ENCODE data around the gene EPHB2.

Gene EPHB2

DNA sequence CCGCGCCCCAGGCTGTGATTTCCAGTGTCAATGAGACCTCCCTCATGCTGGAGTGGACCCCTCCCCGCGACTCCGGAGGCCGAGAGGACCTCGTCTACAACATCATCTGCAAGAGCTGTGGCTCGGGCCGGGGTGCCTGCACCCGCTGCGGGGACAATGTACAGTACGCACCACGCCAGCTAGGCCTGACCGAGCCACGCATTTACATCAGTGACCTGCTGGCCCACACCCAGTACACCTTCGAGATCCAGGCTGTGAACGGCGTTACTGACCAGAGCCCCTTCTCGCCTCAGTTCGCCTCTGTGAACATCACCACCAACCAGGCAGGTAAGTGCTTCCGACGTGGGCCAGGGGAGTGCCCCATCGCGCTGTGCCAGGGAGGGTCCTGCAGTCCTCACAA, 154.2 kb downstream of the EPHB2 start:
- DNase-seq = no peak

- DNase-seq = no peak
These were observed 155.1 kb downstream of the EPHB2 start for GRCh38 chr1:22865736-22866135.

DNA sequence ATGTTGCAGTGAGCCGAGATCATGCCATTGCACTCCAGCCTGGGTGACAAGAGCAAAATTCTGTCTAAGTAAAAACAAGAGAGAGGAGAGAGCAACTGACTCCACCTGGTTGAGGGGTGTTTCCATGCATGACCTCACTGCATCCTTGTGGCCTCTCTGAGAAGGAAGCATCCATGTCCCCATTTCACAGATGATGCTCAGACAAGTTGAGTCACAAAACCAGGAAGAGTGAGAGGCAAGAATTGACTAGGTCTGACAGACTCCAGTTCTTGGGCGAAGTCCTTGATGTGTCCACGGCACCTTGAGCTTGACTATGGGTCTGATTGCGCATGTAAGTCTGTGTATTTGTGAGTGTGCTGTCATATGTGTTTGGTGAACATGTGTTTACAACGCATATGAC, 156.2 kb downstream of the EPHB2 start:
- DNase-seq = no peak

DNA sequence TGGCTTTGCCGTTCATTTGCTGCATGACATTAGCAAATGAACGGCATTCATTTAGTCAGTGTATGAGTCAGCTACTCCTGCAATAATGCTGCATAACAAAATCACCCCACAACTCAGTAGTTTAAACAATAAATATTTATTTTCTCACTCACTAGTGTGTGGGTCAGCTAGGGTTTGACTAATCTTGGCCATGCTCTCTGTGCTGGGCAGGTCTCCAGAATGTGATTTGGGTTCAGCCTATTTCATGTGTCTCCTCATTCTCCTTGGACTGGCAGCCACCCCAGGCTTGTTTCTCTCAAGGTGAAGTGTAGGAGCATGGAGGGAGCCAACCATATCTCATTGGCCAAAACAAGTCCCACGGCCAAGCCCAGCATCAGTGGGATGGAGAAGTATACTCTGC, 157.7 kb downstream of the EPHB2 start:
- DNase-seq = no peak

DNA sequence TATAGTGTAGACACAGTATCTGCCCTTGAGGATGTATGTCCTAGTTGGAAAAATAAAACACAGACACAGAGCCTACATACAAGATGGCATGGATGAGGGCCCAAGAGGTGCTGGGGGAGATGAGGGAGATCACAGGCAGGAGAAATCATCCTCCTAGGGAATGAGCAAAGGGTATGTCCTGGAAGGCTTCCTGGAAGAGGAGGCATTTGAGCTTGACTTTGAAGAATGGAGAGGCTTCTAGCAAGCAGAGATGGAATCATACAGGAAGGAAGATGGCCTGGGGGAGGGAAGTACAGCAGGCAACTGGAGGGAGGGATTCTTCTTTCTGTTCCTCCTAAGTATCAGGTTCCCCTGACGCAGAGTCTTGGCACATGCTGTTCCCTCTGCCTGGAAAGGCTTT, 158.7 kb downstream of the EPHB2 start:
- DNase-seq = no peak

GRCh38 chr1:22870201-22870871, 159.7 kb downstream of the EPHB2 start:
- DNase-seq = no peak

DNA sequence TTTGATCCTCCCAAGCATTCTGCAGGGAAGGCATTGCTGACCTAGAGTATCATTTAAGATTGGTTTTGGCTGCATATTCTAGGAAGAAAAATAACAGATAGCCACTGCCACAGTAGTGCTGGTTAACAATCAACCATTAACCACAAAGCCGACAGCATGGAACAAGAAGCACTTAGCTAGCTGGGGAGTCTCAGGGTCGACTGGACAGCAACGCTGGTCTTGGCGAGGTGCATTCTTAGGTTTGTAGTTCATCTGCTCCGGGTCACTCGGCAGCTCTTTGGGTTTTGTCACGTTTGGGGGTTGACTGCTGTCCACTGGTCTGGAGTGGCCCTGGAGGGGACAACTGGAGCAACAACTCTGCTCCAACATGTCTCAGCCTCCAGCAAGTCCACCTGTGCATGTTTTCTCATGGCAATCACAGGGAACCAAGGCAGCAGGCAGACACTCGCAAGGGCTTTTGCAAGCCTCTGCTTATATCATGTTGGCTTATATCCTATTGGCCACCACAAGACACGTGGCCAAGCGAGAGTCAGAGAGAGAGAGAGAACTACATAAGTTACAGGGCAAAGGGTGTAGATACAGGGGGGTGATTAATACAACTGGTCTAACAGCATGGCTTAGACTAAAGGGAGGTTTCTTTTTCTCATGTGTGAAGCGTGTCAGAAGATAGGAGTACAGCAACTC, 162.5 kb downstream of the EPHB2 start:
- no peak for DNase-seq

- DNase-seq = no peak
These were observed 164.1 kb downstream of the EPHB2 start for GRCh38 chr1:22874785-22875184.

- no peak for DNase-seq
These were observed 164.6 kb downstream of the EPHB2 start for GRCh38 chr1:22875241-22875640.

- no peak for DNase-seq
These were observed 165.2 kb downstream of the EPHB2 start for GRCh38 chr1:22875841-22876240.

- DNase-seq = no peak
These were observed 165.9 kb downstream of the EPHB2 start for GRCh38 chr1:22876359-22877111.

DNA sequence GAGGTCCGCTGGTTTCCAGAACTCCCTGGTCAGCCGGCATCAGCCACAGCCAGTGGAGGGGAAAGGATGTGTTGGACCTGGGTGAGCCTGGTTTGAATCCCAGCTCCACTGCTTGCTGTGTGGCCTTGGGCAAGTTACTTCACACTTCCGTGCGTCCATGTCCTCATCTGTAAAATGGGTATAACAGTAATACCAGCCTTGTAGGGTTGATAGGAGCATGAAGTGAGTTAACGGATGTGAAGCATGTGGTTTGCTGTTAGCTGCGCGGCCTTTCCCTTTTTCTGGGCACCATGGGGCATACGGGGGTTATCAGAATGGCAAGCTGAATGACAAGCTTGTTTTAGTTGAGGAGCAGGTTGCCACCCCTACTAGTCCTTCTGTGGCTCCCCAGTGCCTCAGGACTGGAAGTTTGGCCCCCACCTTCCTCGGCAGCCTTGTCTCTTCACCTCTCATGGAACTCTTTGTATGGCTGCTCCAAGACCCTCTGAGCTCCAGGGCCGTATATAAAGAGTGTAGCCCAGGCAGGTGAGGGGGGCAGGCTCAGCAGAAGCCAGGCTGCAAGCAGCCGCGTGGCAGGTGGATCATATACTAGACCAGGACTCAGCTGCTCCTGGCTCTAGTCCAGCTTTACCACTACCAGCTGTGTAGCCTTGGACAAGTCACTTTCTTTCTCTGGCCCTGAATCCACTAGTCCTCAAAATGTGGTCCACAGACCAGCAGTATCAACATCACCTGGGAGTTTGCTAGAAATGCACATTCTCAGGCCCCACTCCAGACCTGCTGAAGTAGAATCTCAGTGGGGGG, 166.7 kb downstream of the EPHB2 start:
- DNase-seq = no peak

GRCh38 chr1:22877980-22878379, 167.3 kb downstream of the EPHB2 start:
- no peak for DNase-seq

GRCh38 chr1:22878626-22879025, 168.0 kb downstream of the EPHB2 start:
- DNase-seq = no peak

GRCh38 chr1:22879445-22879844, 168.8 kb downstream of the EPHB2 start:
- no peak for DNase-seq

GRCh38 chr1:22880174-22880601, 169.5 kb downstream of the EPHB2 start:
- DNase-seq = no peak

- DNase-seq = no peak
These were observed 172.8 kb downstream of the EPHB2 start for GRCh38 chr1:22883406-22883805.

- DNase-seq = no peak
These were observed 174.3 kb downstream of the EPHB2 start for GRCh38 chr1:22884806-22885530.

DNA sequence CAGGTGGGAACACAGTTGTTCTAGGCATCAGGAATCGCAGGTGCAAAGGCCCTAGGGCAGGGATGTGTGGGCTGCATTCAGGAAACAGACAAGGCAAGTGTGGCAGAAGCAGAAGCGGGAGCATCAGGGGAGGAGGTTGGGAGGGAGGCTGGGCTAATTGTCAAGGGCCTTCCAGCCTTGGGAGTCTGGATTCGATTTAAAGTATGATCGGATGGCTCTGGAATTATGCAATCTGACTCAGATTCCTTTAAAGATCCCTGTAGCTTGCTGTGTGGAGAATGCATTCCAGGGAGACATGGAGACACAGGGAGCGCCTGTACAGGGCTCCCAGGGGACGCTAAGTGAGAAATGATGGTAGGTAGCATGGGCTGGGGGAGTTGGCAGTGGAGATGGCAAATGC, 175.6 kb downstream of the EPHB2 start:
- no peak for DNase-seq

- DNase-seq = no peak
These were observed 176.9 kb downstream of the EPHB2 start for GRCh38 chr1:22887491-22887890.

DNA sequence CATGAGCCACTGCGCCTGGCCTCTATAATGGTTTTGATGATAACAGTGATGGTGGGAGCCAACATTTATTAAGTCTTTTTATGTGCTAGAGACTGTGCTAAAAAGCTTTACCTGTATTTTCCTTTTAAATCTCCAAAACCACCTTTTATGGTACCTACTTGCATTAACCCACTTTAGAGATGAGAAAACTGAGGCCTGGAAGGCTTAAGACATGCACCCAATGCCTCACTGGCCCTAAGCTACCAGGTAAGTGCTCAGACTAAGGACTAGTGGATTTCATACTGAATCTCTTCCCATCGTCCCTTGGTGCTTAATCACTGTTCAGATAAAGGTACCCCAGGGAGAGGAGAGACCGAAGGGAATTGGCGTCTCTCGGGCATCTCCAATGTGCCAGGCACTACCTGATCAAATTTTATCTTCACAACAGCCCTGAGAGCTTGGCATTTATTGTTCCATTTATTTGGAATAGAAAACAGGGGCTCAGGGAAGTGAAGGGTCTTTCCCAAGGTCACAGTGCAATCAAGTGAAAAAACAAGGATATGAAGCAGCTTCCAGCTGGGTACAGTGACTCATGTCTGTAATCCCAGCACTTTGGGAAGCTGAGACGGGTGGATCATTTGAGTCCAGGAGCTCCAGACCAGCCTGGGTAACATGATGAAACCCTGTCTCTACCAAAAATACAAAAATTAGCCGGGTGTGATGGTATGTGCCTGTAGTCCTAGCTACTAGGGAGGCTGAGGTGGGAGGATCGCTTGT, 177.9 kb downstream of the EPHB2 start:
- no peak for DNase-seq
